Activated CD8-positive, alpha-beta memory T cell treated with anti-CD3 and anti-CD28 coated beads, Interleukin-2, amount 10 ng/mL, durations not matched to agents 7 days and 5 days (primary cell): ENCODE measurements around the gene SLC36A3. TPM values are rescaled to one million over a fixed set of nuclear protein-coding genes. Genes with fewer than 3 reads are reported as not detected.
"Not testable (repeated sequence)": the region's sequence is repeated elsewhere in the genome, so short reads cannot be mapped to it uniquely, and the experiment has no call there.

Experiments used
- ATAC-seq: fragments of 150-1000 bp; cut with Tn5 transposase; one replicate; pipeline ENCODE4 v1.10.0; 2021; ENCODE audit warnings: moderate library complexity
- CTCF ChIA-PET: fragments of 350-600 bp; sonication (Branson Sonifier 250); formaldehyde crosslinking; loops from one replicate; lab custom pipeline; 2021; ENCODE audit warnings: antibody characterized with exemption; lab: Charles Lee
- DNase-seq: peaks from one replicate; pipeline ENCODE4 v3.0.0-alpha.2; 2020
- H3K27ac Mint-ChIP-seq: one replicate; pipeline ENCODE4 v1.8.0; 2021; ENCODE audit warnings: mild to moderate bottlenecking, mixed read lengths
- H3K27me3 Mint-ChIP-seq: one replicate; pipeline ENCODE4 v1.8.0; 2021; ENCODE audit warnings: mixed read lengths
- H3K36me3 Mint-ChIP-seq: one replicate; pipeline ENCODE4 v1.8.0; 2021; ENCODE audit warnings: mild to moderate bottlenecking, mixed read lengths
- H3K4me1 Mint-ChIP-seq: one replicate; pipeline ENCODE4 v1.8.0; 2021; ENCODE audit warnings: mixed read lengths
- H3K4me3 Mint-ChIP-seq: one replicate; pipeline ENCODE4 v1.8.0; 2021; ENCODE audit warnings: mild to moderate bottlenecking, moderate library complexity, mixed read lengths
- H3K9me3 Mint-ChIP-seq: one replicate; pipeline ENCODE4 v1.8.0; 2022; ENCODE audit warnings: low read depth, mixed read lengths
- total RNA-seq, 2 experiments: library from RNA; stranded (reverse); gene quantifications; one replicate each; pipeline ENCODE4 v1.2.3, GENCODE V29; 2021

SLC36A3 gene
- total RNA-seq, 2 experiments from 2014 or later, result not detected

GRCh38 chr5:151238303-151238741, 65.2 kb downstream of the SLC36A3 start:
- peak; percentile 54 for ATAC-seq
- H3K36me3 Mint-ChIP-seq, result no peaks in the 10 kb centered on the region
- no peak for DNase-seq
- H3K4me3 Mint-ChIP-seq, result peak overlapping the region; percentile 63
- no peaks in the 10 kb centered on the region for H3K27me3 Mint-ChIP-seq
- peaks cover 49% of the 10 kb centered on the region for H3K4me1 Mint-ChIP-seq
- H3K9me3 Mint-ChIP-seq, result no peaks in the 10 kb centered on the region
- CTCF ChIA-PET, result interaction anchor here (0.6 to 4.3 kb wide), 31 partner anchors 8 to 609 kb away, joined by 3 to 49 read pairs (median 4); partner anchors contain the start of genes CCDC69 and GM2A
- peak overlapping the region; percentile 73 for H3K27ac Mint-ChIP-seq

- Mint-ChIP-seq H3K36me3 (no peaks in the 10 kb centered on the region), H3K27me3 (no peaks in the 10 kb centered on the region), H3K4me1 (peaks cover 43% of the 10 kb centered on the region), H3K9me3 (no peaks in the 10 kb centered on the region), H3K27ac (peak overlapping the region; percentile 73), H3K4me3 (no peak overlapping the region)
- CTCF ChIA-PET, result interaction anchor here (1.1 to 4.3 kb wide), 18 partner anchors 9 to 608 kb away, joined by 3 to 49 read pairs (median 10); partner anchors contain the start of genes CCDC69 and GM2A
- ATAC-seq (no peak), DNase-seq (no peak)
These were observed 65.9 kb downstream of the SLC36A3 start for GRCh38 chr5:151237685-151238084.

- no peaks in the 10 kb centered on the region for H3K9me3 Mint-ChIP-seq
- H3K27me3 Mint-ChIP-seq, result no peaks in the 10 kb centered on the region
- DNase-seq (no peak), ATAC-seq (no peak)
- no peaks in the 10 kb centered on the region for H3K36me3 Mint-ChIP-seq
- H3K4me1 Mint-ChIP-seq, result peaks cover 38% of the 10 kb centered on the region
- H3K4me3 Mint-ChIP-seq, result no peak overlapping the region
- CTCF ChIA-PET, result interaction anchor here (2.3 to 3.3 kb wide), 5 partner anchors 9 to 110 kb away, joined by 16 to 49 read pairs (median 30); partner anchors contain the start of gene CCDC69
- no peak overlapping the region for H3K27ac Mint-ChIP-seq
These were observed 66.7 kb downstream of the SLC36A3 start for GRCh38 chr5:151236888-151237287.

- CTCF ChIA-PET, result interaction anchor here (0.7 to 2.3 kb wide), 9 partner anchors 12 to 119 kb away, joined by 3 to 32 read pairs (median 4); partner anchors contain the start of gene CCDC69
- H3K27ac Mint-ChIP-seq, H3K27me3 Mint-ChIP-seq, H3K9me3 Mint-ChIP-seq, ATAC-seq, H3K4me3 Mint-ChIP-seq, DNase-seq, H3K36me3 Mint-ChIP-seq: not testable (repeated sequence)
- H3K4me1 Mint-ChIP-seq, result peaks cover 35% of the 10 kb centered on the region
These were observed 68.4 kb downstream of the SLC36A3 start for GRCh38 chr5:151235239-151235571.

- no peaks in the 10 kb centered on the region for H3K9me3 Mint-ChIP-seq
- no peak overlapping the region for H3K4me3 Mint-ChIP-seq
- no peaks in the 10 kb centered on the region for H3K36me3 Mint-ChIP-seq
- CTCF ChIA-PET, result interaction anchor here (0.7 to 2.3 kb wide), 10 partner anchors 11 to 119 kb away, joined by 3 to 32 read pairs (median 4); partner anchors contain the start of gene CCDC69
- peak; percentile 66 for ATAC-seq
- peak overlapping the region; percentile 34 for H3K27ac Mint-ChIP-seq
- H3K4me1 Mint-ChIP-seq, result peaks cover 35% of the 10 kb centered on the region
- H3K27me3 Mint-ChIP-seq, result no peaks in the 10 kb centered on the region
- peak; percentile 66 for DNase-seq
These were observed 68.9 kb downstream of the SLC36A3 start for GRCh38 chr5:151234476-151235238.

GRCh38 chr5:151233616-151234085, 69.9 kb downstream of the SLC36A3 start:
- Mint-ChIP-seq H3K27ac (no peak overlapping the region), H3K9me3 (no peaks in the 10 kb centered on the region), H3K27me3 (no peaks in the 10 kb centered on the region), H3K4me3 (no peak overlapping the region), H3K4me1 (peaks cover 27% of the 10 kb centered on the region), H3K36me3 (peaks cover 3% of the 10 kb centered on the region)
- no peak for DNase-seq
- CTCF ChIA-PET, result interaction anchor here (1.0 to 2.3 kb wide), 5 partner anchors 10 to 108 kb away, joined by 3 to 32 read pairs (median 4); partner anchors contain the start of gene CCDC69
- ATAC-seq, result no peak

- CTCF ChIA-PET, result interaction anchor here (1.0 to 1.8 kb wide), 2 partner anchors 9 to 89 kb away, joined by 3 to 5 read pairs; no protein-coding TSS in a partner anchor
- ATAC-seq (no peak), DNase-seq (no peak)
- Mint-ChIP-seq H3K27ac (no peak overlapping the region), H3K36me3 (peaks cover 3% of the 10 kb centered on the region), H3K4me3 (no peak overlapping the region), H3K4me1 (peaks cover 15% of the 10 kb centered on the region), H3K9me3 (no peaks in the 10 kb centered on the region), H3K27me3 (no peaks in the 10 kb centered on the region)
These were observed 72.2 kb downstream of the SLC36A3 start for GRCh38 chr5:151231359-151231758.

GRCh38 chr5:151230048-151230680, 73.4 kb downstream of the SLC36A3 start:
- H3K27me3 Mint-ChIP-seq, result no peaks in the 10 kb centered on the region
- ATAC-seq (no peak), DNase-seq (no peak)
- H3K9me3 Mint-ChIP-seq, result no peaks in the 10 kb centered on the region
- H3K4me3 Mint-ChIP-seq, result no peak overlapping the region
- H3K27ac Mint-ChIP-seq, result no peak overlapping the region
- H3K4me1 Mint-ChIP-seq, result peaks cover 13% of the 10 kb centered on the region
- H3K36me3 Mint-ChIP-seq, result peaks cover 3% of the 10 kb centered on the region
- CTCF ChIA-PET, result interaction anchor here (1.2 to 1.8 kb wide), 3 partner anchors 9 to 14 kb away, joined by 3 to 10 read pairs (median 5); no protein-coding TSS in a partner anchor

GRCh38 chr5:151228986-151229385, 74.6 kb downstream of the SLC36A3 start:
- CTCF ChIA-PET, result interaction anchor here (1.2 to 1.7 kb wide), 4 partner anchors 9 to 63 kb away, joined by 3 to 16 read pairs (median 6); no protein-coding TSS in a partner anchor
- no peak overlapping the region for H3K4me3 Mint-ChIP-seq

GRCh38 chr5:151227918-151228447, 75.6 kb downstream of the SLC36A3 start:
- no peak for ATAC-seq
- H3K4me1 Mint-ChIP-seq, result peaks cover 12% of the 10 kb centered on the region

More at GRCh38 chr5:151228986-151229385, 74.6 kb downstream of the SLC36A3 start:
- Mint-ChIP-seq H3K27ac (no peak overlapping the region), H3K36me3 (peaks cover 3% of the 10 kb centered on the region), H3K9me3 (no peaks in the 10 kb centered on the region), H3K4me1 (peaks cover 12% of the 10 kb centered on the region), H3K27me3 (no peaks in the 10 kb centered on the region)
- ATAC-seq (no peak), DNase-seq (no peak)

More at GRCh38 chr5:151227918-151228447, 75.6 kb downstream of the SLC36A3 start:
- CTCF ChIA-PET, result interaction anchor here (0.9 to 1.7 kb wide), 5 partner anchors 10 to 62 kb away, joined by 3 to 16 read pairs (median 3); no protein-coding TSS in a partner anchor
- no peak overlapping the region for H3K4me3 Mint-ChIP-seq
- no peak overlapping the region for H3K27ac Mint-ChIP-seq
- no peaks in the 10 kb centered on the region for H3K27me3 Mint-ChIP-seq
- H3K36me3 Mint-ChIP-seq, result peaks cover 3% of the 10 kb centered on the region
- no peaks in the 10 kb centered on the region for H3K9me3 Mint-ChIP-seq
- no peak for DNase-seq
